Astrocyte (in vitro differentiated cells and primary cell): Measurements from ENCODE around the gene GABBR2. TPM values are rescaled to one million over a fixed set of nuclear protein-coding genes. Genes with fewer than 3 reads are reported as not detected.

ENCODE experiments used
- DNase-seq: peaks from one replicate; pipeline ENCODE4 v3.0.0-alpha.2; 2010; ENCODE audit warnings: low read depth
- FAIRE-seq: peaks from 2 replicates; lab custom pipeline; 2011; peaks lifted over from hg19 to GRCh38; lab: Jason Lieb, UNC
- H2AFZ ChIP-seq: 2 replicates; pipeline ENCODE4 v1.6.0; 2012; ENCODE audit warnings: low read depth, low read length, inconsistent platforms
- H3K27ac ChIP-seq: 2 replicates; pipeline ENCODE4 v1.5.1; 2011; ENCODE audit warnings: low read depth, low read length, inconsistent platforms
- H3K27me3 ChIP-seq: 2 replicates; pipeline ENCODE4 v1.6.0; 2011; ENCODE audit warnings: low read length, inconsistent platforms; ENCODE audit not compliant: insufficient read depth
- H3K36me3 ChIP-seq: 2 replicates; pipeline ENCODE4 v1.5.1; 2011; ENCODE audit warnings: low read length, inconsistent platforms; ENCODE audit not compliant: insufficient read depth
- H3K4me1 ChIP-seq: 2 replicates; pipeline ENCODE4 v1.5.1; 2011; ENCODE audit warnings: low read length, inconsistent platforms; ENCODE audit not compliant: insufficient read depth
- H3K4me2 ChIP-seq: 2 replicates; pipeline ENCODE4 v1.6.0; 2012; ENCODE audit warnings: low read length, inconsistent platforms
- H3K4me3 ChIP-seq: 2 replicates; pipeline ENCODE4 v1.5.1; 2011; ENCODE audit warnings: low read depth, mild to moderate bottlenecking, low read length, inconsistent platforms; ENCODE audit not compliant: insufficient read depth
- H3K79me2 ChIP-seq: 2 replicates; pipeline ENCODE4 v1.6.0; 2012; ENCODE audit warnings: mild to moderate bottlenecking, low read length, inconsistent platforms; ENCODE audit not compliant: insufficient read depth
- H3K9ac ChIP-seq: 2 replicates; pipeline ENCODE4 v1.6.0; 2012; ENCODE audit warnings: mild to moderate bottlenecking, low read length, inconsistent platforms
- H3K9me3 ChIP-seq: 2 replicates; pipeline ENCODE4 v1.5.1; 2012; ENCODE audit warnings: low read depth, mild to moderate bottlenecking, low read length, inconsistent platforms; ENCODE audit not compliant: insufficient read depth
- H4K20me1 ChIP-seq: 2 replicates; pipeline ENCODE4 v1.6.0; 2012; ENCODE audit warnings: low read length, inconsistent platforms; ENCODE audit not compliant: insufficient read depth
- H3K27ac Mint-ChIP-seq: one replicate; pipeline ENCODE4 v1.8.0; 2021; ENCODE audit warnings: mild to moderate bottlenecking, mixed read lengths; ENCODE audit not compliant: unreplicated experiment
- H3K27me3 Mint-ChIP-seq: one replicate; pipeline ENCODE4 v1.8.0; 2021; ENCODE audit warnings: low read depth, mixed read lengths; ENCODE audit not compliant: unreplicated experiment
- H3K36me3 Mint-ChIP-seq: one replicate; pipeline ENCODE4 v1.8.0; 2021; ENCODE audit warnings: low read depth, mixed read lengths; ENCODE audit not compliant: unreplicated experiment
- H3K4me1 Mint-ChIP-seq: one replicate; pipeline ENCODE4 v1.8.0; 2021; ENCODE audit warnings: low read depth, mixed read lengths; ENCODE audit not compliant: unreplicated experiment
- H3K4me3 Mint-ChIP-seq: one replicate; pipeline ENCODE4 v1.8.0; 2021; ENCODE audit warnings: mild to moderate bottlenecking, moderate library complexity, mixed read lengths; ENCODE audit not compliant: unreplicated experiment
- H3K9me3 Mint-ChIP-seq: one replicate; pipeline ENCODE4 v1.8.0; 2021; ENCODE audit warnings: mild to moderate bottlenecking, mixed read lengths; ENCODE audit not compliant: unreplicated experiment
- CTCF ChIP-seq: IDR thresholded peaks from 2 replicates; pipeline ENCODE4 v1.5.1; 2011; ENCODE audit warnings: low read depth, mild to moderate bottlenecking, inconsistent platforms, low read length, moderate library complexity; ENCODE audit not compliant: insufficient read depth
- EZH2 ChIP-seq: IDR thresholded peaks from 2 replicates; pipeline ENCODE4 v1.6.1; 2012; ENCODE audit warnings: mild to moderate bottlenecking, low read length, inconsistent platforms; ENCODE audit not compliant: insufficient read depth
- total RNA-seq: library from RNA; stranded (reverse); gene quantifications from 2 replicates; pipeline ENCODE4 v1.2.1, GENCODE V29; 2021

GABBR2 gene
- total RNA-seq, 1 donor from 2014 or later = 2.0 TPM

GRCh38 chr9:98577446-98577845 is 131.3 kb downstream of the GABBR2 start:
- H4K20me1 ChIP-seq = no peaks in the 10 kb centered on the region
- Mint-ChIP-seq H3K4me1 (peaks cover 17% of the 10 kb centered on the region), H3K4me3 (no peak overlapping the region), H3K9me3 (peaks cover 11% of the 10 kb centered on the region), H3K27me3 (peaks cover 65% of the 10 kb centered on the region), H3K27ac (no peak overlapping the region), H3K36me3 (no peaks in the 10 kb centered on the region)
- DNase-seq (no peak), FAIRE-seq (no peak)
- TF ChIP-seq EZH2 (no peak), CTCF (no peak)
- peaks cover 29% of the 10 kb centered on the region for H3K27me3 ChIP-seq
- H3K4me3 ChIP-seq = no peak overlapping the region
- no peaks in the 10 kb centered on the region for H3K79me2 ChIP-seq
- H3K36me3 ChIP-seq = no peaks in the 10 kb centered on the region
- H3K4me2 ChIP-seq = no peak overlapping the region
- no peak overlapping the region for H3K27ac ChIP-seq
- peaks cover 2% of the 10 kb centered on the region for H3K9me3 ChIP-seq
- no peak overlapping the region for H3K9ac ChIP-seq
- H2AFZ ChIP-seq = no peak overlapping the region
- peaks cover 13% of the 10 kb centered on the region for H3K4me1 ChIP-seq

GRCh38 chr9:98576859-98577258 is 131.9 kb downstream of the GABBR2 start:
- TF ChIP-seq CTCF = no peak
- no peak for TF ChIP-seq EZH2
- Mint-ChIP-seq H3K9me3 (peaks cover 11% of the 10 kb centered on the region), H3K27ac (no peak overlapping the region), H3K4me3 (no peak overlapping the region), H3K27me3 (peaks cover 65% of the 10 kb centered on the region), H3K4me1 (peaks cover 18% of the 10 kb centered on the region), H3K36me3 (no peaks in the 10 kb centered on the region)
- H3K4me3 ChIP-seq = no peak overlapping the region
- no peaks in the 10 kb centered on the region for H3K79me2 ChIP-seq
- H3K9ac ChIP-seq = no peak overlapping the region
- DNase-seq (no peak), FAIRE-seq (no peak)
- H3K27ac ChIP-seq = no peak overlapping the region
- no peak overlapping the region for H3K4me2 ChIP-seq
- no peaks in the 10 kb centered on the region for H4K20me1 ChIP-seq
- H3K27me3 ChIP-seq = peaks cover 23% of the 10 kb centered on the region
- no peak overlapping the region for H2AFZ ChIP-seq
- H3K4me1 ChIP-seq = peaks cover 15% of the 10 kb centered on the region
- H3K36me3 ChIP-seq = no peaks in the 10 kb centered on the region
- no peaks in the 10 kb centered on the region for H3K9me3 ChIP-seq

- no peak overlapping the region for H3K9ac ChIP-seq
- H3K36me3 Mint-ChIP-seq = no peaks in the 10 kb centered on the region
- H3K4me1 Mint-ChIP-seq = peaks cover 20% of the 10 kb centered on the region
Observed at GRCh38 chr9:98576354-98576753, 132.4 kb downstream of the GABBR2 start.

More at GRCh38 chr9:98576354-98576753, 132.4 kb downstream of the GABBR2 start:
- no peak for TF ChIP-seq CTCF
- TF ChIP-seq EZH2 = no peak
- Histone ChIP-seq H3K36me3 (no peaks in the 10 kb centered on the region), H4K20me1 (no peaks in the 10 kb centered on the region), H3K27me3 (peaks cover 23% of the 10 kb centered on the region), H3K4me1 (peaks cover 16% of the 10 kb centered on the region), H3K9me3 (no peaks in the 10 kb centered on the region), H3K4me3 (no peak overlapping the region), H3K79me2 (no peaks in the 10 kb centered on the region), H2AFZ (no peak overlapping the region), H3K4me2 (no peak overlapping the region), H3K27ac (no peak overlapping the region)
- Mint-ChIP-seq H3K9me3 (peaks cover 11% of the 10 kb centered on the region), H3K27ac (peak overlapping the region; percentile 8), H3K4me3 (no peak overlapping the region), H3K27me3 (peaks cover 70% of the 10 kb centered on the region)
- no peak for DNase-seq
- no peak for FAIRE-seq
